NCI-H2081 (cell line): ENCODE data around the gene BEND5.

Experiments used
- DNase-seq, 2 experiments: peaks; one replicate each; lab custom pipeline; 2025; lab: John Stamatoyannopoulos, UW

BEND5 gene

GRCh38 chr1:48679859-48680258 lies 96.8 kb downstream of the BEND5 start:
- DNase-seq = peak in 1 of 2 experiments; percentile 57

DNA sequence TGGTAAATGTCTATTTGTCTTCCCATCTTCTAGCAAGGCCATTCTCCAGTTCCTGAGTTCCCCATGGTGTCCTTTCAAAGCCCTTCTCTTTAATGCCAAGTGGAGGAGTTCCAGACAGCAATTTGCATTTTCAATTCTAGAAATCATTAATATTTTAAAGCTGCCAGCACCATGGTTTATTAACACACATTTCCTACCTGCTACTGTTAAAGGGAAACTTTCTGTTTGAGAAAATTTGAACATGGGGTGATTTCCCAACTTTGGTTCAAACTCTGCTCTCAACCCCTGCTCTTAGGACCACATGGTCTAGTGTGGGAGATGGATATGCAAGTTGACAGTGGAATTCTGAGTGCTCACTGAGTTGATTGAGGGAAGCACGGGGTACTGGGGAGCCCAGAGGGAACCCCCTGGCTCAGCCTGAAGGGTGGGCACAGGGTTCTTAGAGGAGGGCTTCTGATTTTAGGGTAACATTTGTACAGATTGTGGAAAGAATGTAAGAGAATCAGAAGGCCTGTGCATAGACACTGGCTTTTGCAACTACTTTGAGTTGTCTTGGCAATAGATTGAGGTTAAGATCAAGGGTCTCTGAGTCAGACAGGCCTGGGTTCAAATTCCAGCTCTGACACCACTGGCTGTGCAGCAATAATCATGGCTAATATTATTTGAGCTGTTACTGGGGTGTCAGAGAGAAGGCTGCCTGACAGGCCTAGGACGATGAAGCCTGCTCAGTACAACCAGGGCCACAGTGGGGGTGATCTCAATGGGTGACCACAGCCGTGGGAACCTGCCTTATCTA lies 97.8 kb downstream of the BEND5 start:
- no peak for DNase-seq
